A549 (cell line): Measurements from ENCODE around the gene TNRC6A. TPM values are rescaled to one million over a fixed set of nuclear protein-coding genes. Genes with fewer than 3 reads are reported as not detected.

Experiments
- ATAC-seq, 2 experiments: fragments of 200-7000 bp in 1 of 2; fragments of >200 bp in 1 of 2; cut with Nextera tagmentation in 1 of 2; cut with Tn5 transposase in 1 of 2; 3 replicates each; pipeline versions ENCODE4 v1.8.0 to v1.9.1; 2018 to 2020; ENCODE audit warnings: mild to moderate bottlenecking in 1 of 2, moderate library complexity in 1 of 2
- CTCF ChIA-PET: fragments of 300-600 bp; sonication (Branson Sonifier 250); formaldehyde crosslinking; extraction: SDS; loops from one replicate; lab custom pipeline; 2021; ENCODE audit warnings: antibody characterized with exemption, inconsistent platforms; lab: Yijun Ruan, JAX
- POLR2A ChIA-PET: fragments of 350-600 bp; formaldehyde crosslinking; extraction: SDS; loops from one replicate; lab custom pipeline; 2021; ENCODE audit warnings: antibody characterized with exemption, inconsistent platforms; lab: Yijun Ruan, JAX
- DNase-seq, 2 experiments: peaks; one replicate each; pipeline versions ENCODE4 v3.0.0 to v3.0.0-alpha.2; 2011 to 2016; ENCODE audit warnings: low read depth in 1 of 2, low spot score in 1 of 2
- FAIRE-seq: peaks from 2 replicates; lab custom pipeline; 2011; peaks lifted over from hg19 to GRCh38; lab: Jason Lieb, UNC
- H3K27ac ChIP-seq, 2 experiments: fragments of >200 bp; sonication (Bioruptor Twin); formaldehyde crosslinking; 3 replicates each; pipeline ENCODE4 v1.5.1; 2016 to 2017
- H3K4me1 ChIP-seq: fragments of >200 bp; sonication (Bioruptor Twin); formaldehyde crosslinking; 3 replicates; pipeline ENCODE4 v1.6.1; 2016
- H3K4me2 ChIP-seq: fragments of >200 bp; sonication (Bioruptor Twin); formaldehyde crosslinking; 3 replicates; pipeline ENCODE4 v1.6.1; 2016
- H3K4me3 ChIP-seq: fragments of >200 bp; sonication (Bioruptor Twin); formaldehyde crosslinking; 3 replicates; pipeline ENCODE4 v1.5.1; 2016
- H3K9me3 ChIP-seq: fragments of >200 bp; sonication (Bioruptor Twin); formaldehyde crosslinking; 3 replicates; pipeline ENCODE4 v1.6.1; 2016
- ATOH8 ChIP-seq: fragments of 250-450 bp; sonication (Bioruptor Pico); IDR thresholded peaks from 2 replicates; pipeline ENCODE4 v1.5.0; 2020; ENCODE audit warnings: low read depth, mild to moderate bottlenecking, moderate library complexity
- CHD2 ChIP-seq: fragments of 150-350 bp; IDR thresholded peaks from 2 replicates; pipeline ENCODE4 v1.6.1; 2014; ENCODE audit warnings: low read length; ENCODE audit not compliant: partially characterized antibody
- ELK1 ChIP-seq: fragments of 150-350 bp; IDR thresholded peaks from 2 replicates; pipeline ENCODE4 v1.6.1; 2014; ENCODE audit warnings: low read depth, mild to moderate bottlenecking, low read length
- FOSB ChIP-seq: fragments of 250-450 bp; sonication (Bioruptor Pico); IDR thresholded peaks from 2 replicates; pipeline ENCODE4 v1.5.0; 2020; ENCODE audit warnings: mild to moderate bottlenecking, moderate library complexity
- FOSL2 ChIP-seq, 2 experiments: fragments of 450-650 bp in 1 of 2; fragments of >200 bp in 1 of 2; sonication (Bioruptor Twin) in 1 of 2; formaldehyde crosslinking; IDR thresholded peaks; 2 replicates each; pipeline versions ENCODE4 v1.5.0 to v1.6.1; 2016 to 2020; ENCODE audit warnings: mild to moderate bottlenecking in 1 of 2, moderate library complexity in 1 of 2
- FOXS1 ChIP-seq: fragments of 250-450 bp; sonication (Bioruptor Pico); IDR thresholded peaks from 2 replicates; pipeline ENCODE4 v1.5.0; 2020; ENCODE audit warnings: mild to moderate bottlenecking, moderate library complexity
- GATA3 ChIP-seq: IDR thresholded peaks from 2 replicates; pipeline ENCODE4 v1.6.1; 2012; ENCODE audit warnings: borderline replicate concordance
- HDAC2 ChIP-seq: fragments of 200-600 bp; sonication (generic); IDR thresholded peaks from 2 replicates; pipeline ENCODE4 v1.6.1; 2016
- HOXB13 ChIP-seq: fragments of 250-450 bp; sonication (Bioruptor Pico); IDR thresholded peaks from 2 replicates; pipeline ENCODE4 v1.5.0; 2020; ENCODE audit warnings: low read depth, mild to moderate bottlenecking, moderate library complexity
- JUN ChIP-seq, 2 experiments: fragments of >200 bp; sonication (Bioruptor Twin); formaldehyde crosslinking; IDR thresholded peaks; 2 replicates in 1 of 2; 3 replicates in 1 of 2; pipeline ENCODE4 v1.6.1; 2016 to 2017
- KDM1A ChIP-seq: fragments of 200-600 bp; sonication (generic); IDR thresholded peaks from 2 replicates; pipeline ENCODE4 v1.6.1; 2016; ENCODE audit warnings: low read depth, mild to moderate bottlenecking
- MAFK ChIP-seq: fragments of 450-650 bp; IDR thresholded peaks from 2 replicates; pipeline ENCODE4 v1.6.1; 2014; ENCODE audit not compliant: partially characterized antibody
- MAZ ChIP-seq: fragments of 150-350 bp; IDR thresholded peaks from 2 replicates; pipeline ENCODE4 v1.6.1; 2014; ENCODE audit warnings: antibody characterized with exemption, low read depth, low read length, borderline replicate concordance
- NPAS2 ChIP-seq: fragments of 250-450 bp; sonication (Bioruptor Pico); IDR thresholded peaks from 2 replicates; pipeline ENCODE4 v1.8.0; 2022; ENCODE audit warnings: mild to moderate bottlenecking, moderate library complexity, borderline replicate concordance
- NR3C1 ChIP-seq: fragments of >200 bp; sonication (Bioruptor Twin); formaldehyde crosslinking; IDR thresholded peaks from 3 replicates; pipeline ENCODE4 v1.6.1; 2017
- PBX3 ChIP-seq: IDR thresholded peaks from 2 replicates; pipeline ENCODE4 v1.6.1; 2012
- PHF8 ChIP-seq: fragments of 200-600 bp; sonication (generic); IDR thresholded peaks from 2 replicates; pipeline ENCODE4 v1.6.1; 2016; ENCODE audit warnings: low read depth, mild to moderate bottlenecking, antibody characterized with exemption, moderate library complexity, borderline replicate concordance
- POLR2A ChIP-seq: IDR thresholded peaks from 2 replicates; pipeline ENCODE4 v1.6.1; 2012; ENCODE audit warnings: mild to moderate bottlenecking, low read length
- RAD21 ChIP-seq, 2 experiments: fragments of >200 bp in 1 of 2; sonication (Bioruptor Twin) in 1 of 2; formaldehyde crosslinking in 1 of 2; IDR thresholded peaks in 1 of 2; conservative IDR thresholded peaks in 1 of 2; 2 replicates in 1 of 2; 3 replicates in 1 of 2; pipeline ENCODE4 v1.6.1; 2012 to 2018; ENCODE audit warnings: inconsistent platforms in 1 of 2
- RARB ChIP-seq: fragments of 250-450 bp; sonication (Bioruptor Pico); IDR thresholded peaks from 2 replicates; pipeline ENCODE4 v1.8.0; 2021; ENCODE audit warnings: mild to moderate bottlenecking, moderate library complexity
- RFX5 ChIP-seq: fragments of 450-650 bp; IDR thresholded peaks from 2 replicates; pipeline ENCODE4 v1.7.1; 2014; ENCODE audit warnings: antibody characterized with exemption, mild to moderate bottlenecking, moderate library complexity
- TP53 ChIP-seq: fragments of 250-450 bp; sonication (Bioruptor Pico); IDR thresholded peaks from 2 replicates; pipeline ENCODE4 v1.5.0; 2021; ENCODE audit warnings: mild to moderate bottlenecking, moderate library complexity
- USF2 ChIP-seq: fragments of 450-650 bp; IDR thresholded peaks from 2 replicates; pipeline ENCODE4 v1.6.1; 2014; ENCODE audit warnings: antibody characterized with exemption
- ZC3H11A ChIP-seq: fragments of 450-650 bp; IDR thresholded peaks from 2 replicates; pipeline ENCODE4 v1.6.1; 2014; ENCODE audit warnings: antibody characterized with exemption, mild to moderate bottlenecking
- ZFP36 ChIP-seq: fragments of 450-650 bp; IDR thresholded peaks from 2 replicates; pipeline ENCODE4 v1.6.1; 2014; ENCODE audit warnings: borderline replicate concordance; ENCODE audit not compliant: partially characterized antibody
- ZNF302 ChIP-seq: fragments of 250-450 bp; sonication (Bioruptor Pico); IDR thresholded peaks from 2 replicates; pipeline ENCODE4 v1.9.0; 2021; ENCODE audit warnings: inconsistent platforms, mild to moderate bottlenecking, moderate library complexity
- whole genome bisulfite sequencing: methylation state at CpG from one replicate; pipeline ENCODE4 v1.1.6; 2017; ENCODE audit errors: missing lambda C conversion rate; 5-methylcytosine and 5-hydroxymethylcytosine counted together
- polyA minus RNA-seq: library from RNA; depleted of rRNA, polyadenylated mRNA; stranded (reverse); fragments of >200 nt; gene quantifications from 2 replicates; pipeline ENCODE4 v1.2.3, GENCODE V29; 2011; rRNA and poly(A)+ RNA removed
- polyA plus RNA-seq, 4 experiments: library from polyadenylated mRNA; depleted of rRNA in 3 of 4; stranded (reverse); fragments of >200 nt; fragmentation: RNase III in 1 of 4; extraction: RNeasy Plus Mini Kit Qiagen cat#74134 plus additional on column Dnase treatment in 1 of 4; gene quantifications; 2 replicates in 3 of 4; 3 replicates in 1 of 4; pipeline ENCODE4 v1.2.3, GENCODE V29; 2011 to 2017
- TF ChIP-seq, protein P1 (sequence below): fragments of 200-600 bp; sonication (generic); IDR thresholded peaks from 2 replicates; pipeline ENCODE4 v1.6.1; 2016; ENCODE audit warnings: antibody characterized with exemption, mild to moderate bottlenecking, moderate library complexity
- TF ChIP-seq, protein P2 (sequence below): IDR thresholded peaks from 2 replicates; pipeline ENCODE4 v1.6.1; 2012
- TF ChIP-seq, protein P3 (sequence below): fragments of >200 bp; sonication (Bioruptor Twin); formaldehyde crosslinking; IDR thresholded peaks from 3 replicates; pipeline ENCODE4 v1.6.1; 2016
- TF ChIP-seq, protein P4 (sequence below): fragments of >200 bp; sonication (Bioruptor Twin); formaldehyde crosslinking; IDR thresholded peaks from 2 replicates; pipeline ENCODE4 v1.6.1; 2016

TNRC6A gene
- polyA plus RNA-seq (2011; rRNA removed): 51.6 and 61.2 TPM in 2 replicates
- polyA plus RNA-seq (2012; cell fraction: cytosol; rRNA removed): 27.0 and 30.6 TPM in 2 replicates
- polyA plus RNA-seq (2012; cell fraction: nucleus; rRNA removed): 77.1 and 86.0 TPM in 2 replicates
- 26.7 to 28.8 TPM (median 27.9 TPM) in 3 replicates for polyA plus RNA-seq (2017; fragmentation: RNase III; extraction: RNeasy Plus Mini Kit Qiagen cat#74134 plus additional on column Dnase treatment)
- polyA minus RNA-seq: 104 and 125 TPM in 2 replicates

DNA sequence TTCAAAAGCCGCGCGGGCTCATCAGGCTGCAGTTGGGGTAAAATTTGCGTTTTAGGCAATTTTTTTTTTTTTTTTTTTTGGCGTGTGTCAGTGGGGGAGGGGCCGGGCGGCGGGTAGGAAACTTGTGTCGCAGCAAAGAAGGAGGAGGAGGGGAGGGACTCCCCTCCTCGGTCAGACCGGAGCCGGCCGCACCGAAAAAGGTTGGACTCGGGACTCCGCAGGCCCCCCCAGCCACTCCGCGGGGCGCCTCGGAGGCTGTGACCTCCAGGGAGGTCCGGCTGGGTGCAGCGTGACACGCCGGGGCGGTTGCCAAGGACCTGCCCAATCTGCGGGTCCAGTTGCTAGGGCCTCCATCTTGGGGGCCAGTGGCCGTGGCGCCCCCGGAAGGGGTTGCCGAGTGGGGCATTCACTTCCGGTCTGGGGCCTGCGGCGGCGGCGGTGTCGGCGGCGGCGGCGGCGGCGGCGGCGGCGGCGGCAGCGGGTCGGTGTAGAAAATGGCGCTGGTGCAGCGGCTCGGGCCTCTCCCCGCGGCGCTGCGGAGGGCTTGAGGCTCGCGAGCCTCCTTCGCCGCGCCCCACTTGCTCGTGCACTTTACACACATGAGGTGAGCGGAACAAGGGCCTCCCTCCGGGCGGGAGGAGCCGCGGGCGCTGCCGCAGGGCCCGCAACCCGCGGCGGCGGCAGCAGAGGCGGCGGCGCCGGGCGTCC is at the start of gene TNRC6A:
TSS of gene TNRC6A (plus strand) at position 409 of the 708 bp plus-strand sequence. CDS start at position 600, 191 bp downstream.
- ChIA-PET CTCF (interaction anchor here (1.1 kb wide), 1 partner anchor 46 kb away, joined by 6 read pairs; no protein-coding TSS in a partner anchor), POLR2A (interaction anchor here (0.6 to 1.7 kb wide), 2 partner anchors 39 to 60 kb away, joined by 4 read pairs; no protein-coding TSS in a partner anchor)
- Histone ChIP-seq H3K4me2 (peak within 1 kb of the TSS; percentile 87), H3K27ac (peak within 1 kb of the TSS; percentile 97 to 99), H3K4me3 (peak within 1 kb of the TSS; percentile 90), H3K4me1 (peaks cover 24% of the 10 kb centered on the region), H3K9me3 (no peaks in the 10 kb centered on the region)
- ATAC-seq (peak; percentile 99), DNase-seq (peak; percentile 90 to 91), FAIRE-seq (no peak)
- 0% methylated on average over 33 of the region's 78 CpGs for WGBS
- TF ChIP-seq ELK1 (no peak), RAD21 (conservative IDR thresholded peaks at IDR 0.05 in 1 of 2, IDR thresholded peaks at IDR 0.05 in 1 of 2) (no peak; a peak in 2 of 5 replicates), MAZ (peak; percentile 94; the same call in 1 of the 2 replicates), NR3C1 (no peak), CHD2 (peak; percentile 39), ZC3H11A (no peak), NPAS2 (CRISPR knock-in tag) (no peak), RFX5 (0 out of 2 replicates have a peak, but pooled peaks have one; percentile 47), HOXB13 (no peak), PBX3 (no peak), USF2 (no peak), GATA3 (no peak), KDM1A (no peak), TP53 (CRISPR knock-in tag) (no peak), ZFP36 (no peak), FOSL2 (IDR thresholded peaks at IDR 0.05) (no peak), FOSL2 (CRISPR knock-in tag; IDR thresholded peaks at IDR 0.05) (no peak), ATOH8 (CRISPR knock-in tag) (no peak), PHF8 (peak; percentile 71), POLR2A (peak; percentile 62), ZNF302 (CRISPR knock-in tag) (no peak), HDAC2 (no peak), MAFK (no peak), RARB (CRISPR knock-in tag) (no peak), JUN (IDR thresholded peaks at IDR 0.05) (peak; percentile 61 to 92; a peak in 4 of 5 replicates), FOXS1 (CRISPR knock-in tag) (no peak), FOSB (CRISPR knock-in tag) (no peak)
- TF ChIP-seq, protein P1, sequence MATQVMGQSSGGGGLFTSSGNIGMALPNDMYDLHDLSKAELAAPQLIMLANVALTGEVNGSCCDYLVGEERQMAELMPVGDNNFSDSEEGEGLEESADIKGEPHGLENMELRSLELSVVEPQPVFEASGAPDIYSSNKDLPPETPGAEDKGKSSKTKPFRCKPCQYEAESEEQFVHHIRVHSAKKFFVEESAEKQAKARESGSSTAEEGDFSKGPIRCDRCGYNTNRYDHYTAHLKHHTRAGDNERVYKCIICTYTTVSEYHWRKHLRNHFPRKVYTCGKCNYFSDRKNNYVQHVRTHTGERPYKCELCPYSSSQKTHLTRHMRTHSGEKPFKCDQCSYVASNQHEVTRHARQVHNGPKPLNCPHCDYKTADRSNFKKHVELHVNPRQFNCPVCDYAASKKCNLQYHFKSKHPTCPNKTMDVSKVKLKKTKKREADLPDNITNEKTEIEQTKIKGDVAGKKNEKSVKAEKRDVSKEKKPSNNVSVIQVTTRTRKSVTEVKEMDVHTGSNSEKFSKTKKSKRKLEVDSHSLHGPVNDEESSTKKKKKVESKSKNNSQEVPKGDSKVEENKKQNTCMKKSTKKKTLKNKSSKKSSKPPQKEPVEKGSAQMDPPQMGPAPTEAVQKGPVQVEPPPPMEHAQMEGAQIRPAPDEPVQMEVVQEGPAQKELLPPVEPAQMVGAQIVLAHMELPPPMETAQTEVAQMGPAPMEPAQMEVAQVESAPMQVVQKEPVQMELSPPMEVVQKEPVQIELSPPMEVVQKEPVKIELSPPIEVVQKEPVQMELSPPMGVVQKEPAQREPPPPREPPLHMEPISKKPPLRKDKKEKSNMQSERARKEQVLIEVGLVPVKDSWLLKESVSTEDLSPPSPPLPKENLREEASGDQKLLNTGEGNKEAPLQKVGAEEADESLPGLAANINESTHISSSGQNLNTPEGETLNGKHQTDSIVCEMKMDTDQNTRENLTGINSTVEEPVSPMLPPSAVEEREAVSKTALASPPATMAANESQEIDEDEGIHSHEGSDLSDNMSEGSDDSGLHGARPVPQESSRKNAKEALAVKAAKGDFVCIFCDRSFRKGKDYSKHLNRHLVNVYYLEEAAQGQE: no peak
- TF ChIP-seq, protein P2, sequence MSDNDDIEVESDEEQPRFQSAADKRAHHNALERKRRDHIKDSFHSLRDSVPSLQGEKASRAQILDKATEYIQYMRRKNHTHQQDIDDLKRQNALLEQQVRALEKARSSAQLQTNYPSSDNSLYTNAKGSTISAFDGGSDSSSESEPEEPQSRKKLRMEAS: peak; percentile 72
- TF ChIP-seq, protein P3, sequence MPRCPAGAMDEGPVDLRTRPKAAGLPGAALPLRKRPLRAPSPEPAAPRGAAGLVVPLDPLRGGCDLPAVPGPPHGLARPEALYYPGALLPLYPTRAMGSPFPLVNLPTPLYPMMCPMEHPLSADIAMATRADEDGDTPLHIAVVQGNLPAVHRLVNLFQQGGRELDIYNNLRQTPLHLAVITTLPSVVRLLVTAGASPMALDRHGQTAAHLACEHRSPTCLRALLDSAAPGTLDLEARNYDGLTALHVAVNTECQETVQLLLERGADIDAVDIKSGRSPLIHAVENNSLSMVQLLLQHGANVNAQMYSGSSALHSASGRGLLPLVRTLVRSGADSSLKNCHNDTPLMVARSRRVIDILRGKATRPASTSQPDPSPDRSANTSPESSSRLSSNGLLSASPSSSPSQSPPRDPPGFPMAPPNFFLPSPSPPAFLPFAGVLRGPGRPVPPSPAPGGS: peak; percentile 76
- TF ChIP-seq, protein P4, sequence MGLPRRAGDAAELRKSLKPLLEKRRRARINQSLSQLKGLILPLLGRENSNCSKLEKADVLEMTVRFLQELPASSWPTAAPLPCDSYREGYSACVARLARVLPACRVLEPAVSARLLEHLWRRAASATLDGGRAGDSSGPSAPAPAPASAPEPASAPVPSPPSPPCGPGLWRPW: no peak
